ENCODE results near the gene GCLM.

DNA sequence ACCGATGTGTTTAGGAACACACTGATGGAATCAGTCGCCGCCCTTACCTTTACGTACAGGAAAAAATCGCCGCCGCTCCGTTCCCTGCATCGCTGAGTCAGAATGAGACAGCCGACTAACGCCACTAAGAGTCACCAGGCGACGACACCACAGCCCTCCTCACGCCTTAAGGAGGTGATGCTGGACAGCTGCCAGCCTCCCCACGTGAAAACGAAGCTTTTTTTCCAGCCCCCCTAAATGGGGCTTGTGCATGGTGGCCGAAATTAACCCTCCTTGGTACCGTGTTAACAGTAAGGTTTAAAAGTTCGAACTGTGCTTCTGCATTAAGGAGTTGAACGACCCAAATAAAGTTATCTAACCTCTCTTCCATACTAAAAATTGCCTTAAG is 30.7 kb downstream of the GCLM start:
- TF ChIP-seq, protein P1, sequence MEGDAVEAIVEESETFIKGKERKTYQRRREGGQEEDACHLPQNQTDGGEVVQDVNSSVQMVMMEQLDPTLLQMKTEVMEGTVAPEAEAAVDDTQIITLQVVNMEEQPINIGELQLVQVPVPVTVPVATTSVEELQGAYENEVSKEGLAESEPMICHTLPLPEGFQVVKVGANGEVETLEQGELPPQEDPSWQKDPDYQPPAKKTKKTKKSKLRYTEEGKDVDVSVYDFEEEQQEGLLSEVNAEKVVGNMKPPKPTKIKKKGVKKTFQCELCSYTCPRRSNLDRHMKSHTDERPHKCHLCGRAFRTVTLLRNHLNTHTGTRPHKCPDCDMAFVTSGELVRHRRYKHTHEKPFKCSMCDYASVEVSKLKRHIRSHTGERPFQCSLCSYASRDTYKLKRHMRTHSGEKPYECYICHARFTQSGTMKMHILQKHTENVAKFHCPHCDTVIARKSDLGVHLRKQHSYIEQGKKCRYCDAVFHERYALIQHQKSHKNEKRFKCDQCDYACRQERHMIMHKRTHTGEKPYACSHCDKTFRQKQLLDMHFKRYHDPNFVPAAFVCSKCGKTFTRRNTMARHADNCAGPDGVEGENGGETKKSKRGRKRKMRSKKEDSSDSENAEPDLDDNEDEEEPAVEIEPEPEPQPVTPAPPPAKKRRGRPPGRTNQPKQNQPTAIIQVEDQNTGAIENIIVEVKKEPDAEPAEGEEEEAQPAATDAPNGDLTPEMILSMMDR (IDR thresholded peaks at IDR 0.05), result no peak
- TF ChIP-seq EZH2 (IDR thresholded peaks at IDR 0.05), result no peak
